Ramos (cell line): Measurements from ENCODE around the gene RNF14.
"Not testable (repeated sequence)": the region's sequence is repeated elsewhere in the genome, so short reads cannot be mapped to it uniquely, and the experiment has no call there.

Experiments used
- in situ Hi-C: fragments of 300-500 bp; cut with MboI; formaldehyde crosslinking; loops from one replicate; pipeline ENCODE4 v1.14.3; 2022; ENCODE audit warnings: low sequenced_read_pairs; ENCODE audit not compliant: unreplicated experiment

Gene RNF14

DNA sequence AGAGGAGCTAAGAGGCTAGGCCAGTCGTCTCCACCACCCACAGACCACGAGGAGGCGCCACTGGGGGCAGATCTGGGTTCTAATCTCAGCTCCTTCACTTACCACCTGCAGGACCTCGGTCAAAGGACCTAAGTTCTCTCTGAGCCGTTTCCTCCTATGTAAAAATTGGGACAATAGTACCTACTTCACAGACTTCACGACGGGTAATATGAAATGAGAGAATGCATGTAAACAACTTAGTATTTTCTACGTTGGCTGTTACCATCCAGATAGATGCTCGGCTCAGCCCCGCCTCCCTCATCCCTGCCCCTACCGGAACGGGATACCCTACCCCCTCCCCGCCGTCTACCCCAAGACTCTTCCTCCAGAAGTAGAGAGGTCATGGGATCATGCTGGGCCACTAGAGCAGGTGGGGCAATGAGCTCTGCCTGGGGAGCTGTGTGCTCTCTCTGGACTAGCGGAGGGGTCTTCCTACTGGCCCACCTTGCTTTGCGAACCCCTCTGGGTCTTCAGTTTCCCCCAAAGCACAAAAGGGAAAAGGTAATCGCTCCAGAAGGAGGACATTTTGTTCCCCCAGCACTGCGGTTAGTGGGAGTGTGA is 43.4 kb downstream of the RNF14 start:
- in situ Hi-C loops: loop anchor here (5.0 kb wide), 1 partner anchor 130 kb away; no protein-coding TSS in a partner anchor

DNA sequence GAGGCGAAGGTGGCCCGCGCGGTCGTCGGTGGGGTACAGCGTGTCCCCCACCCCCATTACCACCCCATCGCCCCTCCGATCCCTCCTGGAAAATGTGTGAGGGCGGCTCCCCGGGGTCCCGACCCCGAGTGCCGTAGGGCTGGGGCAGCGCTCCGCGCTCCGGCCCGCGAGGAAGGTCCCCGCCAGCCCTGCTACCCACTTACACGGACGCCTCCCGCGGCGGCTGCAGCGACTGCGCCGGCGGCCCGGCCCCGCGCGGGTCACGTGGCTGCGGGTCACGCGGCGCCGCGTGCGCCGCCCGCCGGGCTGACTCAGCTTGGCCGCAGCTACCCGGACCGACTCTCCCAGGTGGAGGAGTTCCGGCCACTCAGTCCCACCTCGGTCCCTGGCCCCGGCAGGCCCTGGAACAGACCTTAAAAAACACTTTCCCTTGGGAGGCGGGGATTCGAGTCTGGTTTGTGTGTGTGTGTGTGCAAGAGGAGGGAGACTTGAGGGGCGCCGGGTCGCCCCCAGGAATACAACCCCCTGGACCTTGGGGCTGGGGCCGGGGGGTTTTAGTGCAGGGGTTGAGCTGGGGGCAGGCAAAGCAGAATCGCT is 44.0 kb downstream of the RNF14 start, which contains the start of gene GNPDA1:
TSS of gene GNPDA1 (minus strand) at position 236 of the 597 bp plus-strand sequence. CDS start 992 bp downstream, outside the sequence.
- in situ Hi-C loops: loop anchor here (5.0 kb wide), 1 partner anchor 129 kb away; no protein-coding TSS in a partner anchor

DNA sequence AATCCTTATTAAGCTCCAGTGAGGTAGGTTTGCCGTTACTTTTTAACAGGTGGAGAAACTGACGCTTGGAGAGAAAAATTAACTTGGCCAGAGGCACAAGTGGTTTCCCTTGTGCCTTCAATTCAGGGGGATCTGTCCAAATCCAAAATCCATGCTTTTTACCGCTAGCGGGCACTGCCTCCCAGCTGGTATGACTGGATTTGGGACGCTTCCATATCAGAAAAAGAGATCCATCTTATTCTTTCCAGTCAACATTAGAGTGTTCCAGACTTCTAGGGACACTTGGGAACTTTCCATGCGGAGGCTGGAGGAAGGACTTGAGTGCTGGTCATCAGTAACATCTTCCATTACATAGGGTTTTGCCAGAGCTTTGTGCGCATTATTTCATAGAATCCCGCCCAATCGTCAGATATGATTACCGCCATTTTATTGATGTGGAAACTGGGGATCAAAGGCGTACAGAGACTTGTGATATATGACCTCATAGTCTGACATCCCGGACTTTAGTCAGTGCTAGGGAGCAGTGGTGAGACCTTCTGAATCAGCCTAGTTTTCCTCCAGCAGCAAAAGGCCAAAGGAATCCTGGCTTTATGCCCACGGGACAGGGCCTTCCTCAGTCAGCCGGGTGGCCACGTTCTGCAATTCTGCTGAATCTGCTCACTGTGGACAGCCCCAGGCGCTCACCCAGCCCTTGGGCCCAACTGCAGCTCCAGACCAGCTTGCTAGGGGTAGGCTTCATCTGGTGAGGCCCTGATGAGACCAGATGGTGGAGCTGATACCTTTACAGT is 45.0 kb downstream of the RNF14 start:
- in situ Hi-C loops: loop anchor here (5.0 kb wide), 1 partner anchor 128 kb away; no protein-coding TSS in a partner anchor

DNA sequence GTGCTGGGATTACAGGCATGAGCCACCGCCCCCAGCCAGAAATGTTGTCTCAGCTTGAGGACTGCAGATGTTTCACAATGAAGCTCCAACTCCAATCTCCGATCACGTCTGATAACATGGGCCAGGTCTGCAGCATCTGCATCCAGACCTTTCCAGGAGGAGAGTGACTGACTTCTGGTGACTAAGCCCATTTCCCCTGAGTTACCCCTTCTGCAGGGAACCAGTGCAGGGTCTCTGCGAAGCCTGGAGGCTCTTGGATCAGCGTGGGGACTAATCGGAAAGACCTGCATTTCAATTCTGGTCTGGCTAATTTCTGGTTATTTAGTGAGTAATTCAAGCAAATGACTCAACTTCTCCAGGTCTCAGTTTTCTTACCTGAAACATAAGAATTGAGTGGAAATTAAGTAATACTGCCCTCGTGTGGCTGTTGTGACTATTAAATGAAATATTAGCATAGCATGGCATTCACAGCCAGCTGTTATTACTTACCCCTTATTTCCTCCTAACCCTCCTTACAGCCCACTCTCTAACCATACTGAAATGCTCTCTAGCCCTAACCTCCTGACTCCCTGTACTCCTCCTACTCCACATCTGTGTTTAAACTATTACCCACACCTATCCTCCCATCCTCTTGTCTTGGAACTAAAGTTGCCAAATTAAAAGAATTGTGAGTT is 46.1 kb downstream of the RNF14 start:
- in situ Hi-C loops: loop anchor here (5.0 kb wide), 1 partner anchor 127 kb away; no protein-coding TSS in a partner anchor

DNA sequence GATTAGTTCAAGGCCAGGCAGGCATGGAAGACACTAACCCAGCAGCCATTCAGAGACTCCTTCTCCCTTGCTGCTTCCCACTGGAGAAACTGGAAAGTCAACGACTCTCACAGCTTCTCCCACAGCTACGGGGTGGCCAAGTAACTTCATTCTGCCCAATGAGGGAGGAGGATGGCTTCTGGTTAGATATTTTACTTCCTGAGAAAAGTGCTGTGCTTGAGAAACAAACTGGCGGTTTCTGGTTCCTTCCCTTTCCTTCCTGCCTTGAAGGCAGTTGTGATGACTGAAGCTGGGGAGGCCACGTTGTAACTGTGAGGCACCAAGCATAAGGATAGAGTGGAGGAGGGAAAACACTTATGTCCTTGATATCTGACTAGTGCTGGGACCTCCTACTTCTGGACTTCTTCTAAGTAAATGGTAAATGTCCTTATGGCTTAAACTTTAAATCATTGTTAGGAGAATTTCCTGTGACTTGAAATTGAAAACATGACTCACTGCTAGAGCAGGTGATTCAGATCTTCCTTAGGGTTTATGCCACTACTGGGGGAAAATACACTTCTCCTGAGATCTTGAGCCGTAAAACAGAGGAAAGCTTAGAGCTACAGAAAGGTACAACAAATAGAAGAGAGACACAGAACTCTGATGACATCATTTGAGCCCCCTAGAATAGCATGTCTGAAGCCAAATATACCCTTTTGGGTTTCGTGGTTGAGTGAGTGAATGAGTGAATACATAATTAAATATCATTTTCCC is 47.1 kb downstream of the RNF14 start:
- in situ Hi-C loops: no loop called here

DNA sequence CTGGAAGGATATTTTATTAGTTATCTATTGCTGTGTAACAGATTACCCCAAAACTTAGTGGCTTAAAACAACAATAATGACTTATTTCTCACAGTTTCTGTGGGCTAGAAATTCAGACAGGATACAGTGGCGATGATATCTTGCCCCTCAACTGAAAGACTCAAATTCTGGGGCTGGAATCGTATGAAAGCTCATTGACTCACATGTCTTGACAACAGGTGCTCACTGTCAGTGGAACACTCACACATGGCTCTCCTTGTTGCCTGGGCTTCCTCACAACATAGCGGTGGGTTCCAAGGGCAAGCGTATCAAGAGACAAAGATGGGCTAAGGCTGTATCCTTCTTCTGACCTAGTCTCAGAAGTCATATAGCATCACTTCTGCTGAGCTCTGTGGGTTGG is 47.7 kb downstream of the RNF14 start:
- in situ Hi-C loops: no loop called here

DNA sequence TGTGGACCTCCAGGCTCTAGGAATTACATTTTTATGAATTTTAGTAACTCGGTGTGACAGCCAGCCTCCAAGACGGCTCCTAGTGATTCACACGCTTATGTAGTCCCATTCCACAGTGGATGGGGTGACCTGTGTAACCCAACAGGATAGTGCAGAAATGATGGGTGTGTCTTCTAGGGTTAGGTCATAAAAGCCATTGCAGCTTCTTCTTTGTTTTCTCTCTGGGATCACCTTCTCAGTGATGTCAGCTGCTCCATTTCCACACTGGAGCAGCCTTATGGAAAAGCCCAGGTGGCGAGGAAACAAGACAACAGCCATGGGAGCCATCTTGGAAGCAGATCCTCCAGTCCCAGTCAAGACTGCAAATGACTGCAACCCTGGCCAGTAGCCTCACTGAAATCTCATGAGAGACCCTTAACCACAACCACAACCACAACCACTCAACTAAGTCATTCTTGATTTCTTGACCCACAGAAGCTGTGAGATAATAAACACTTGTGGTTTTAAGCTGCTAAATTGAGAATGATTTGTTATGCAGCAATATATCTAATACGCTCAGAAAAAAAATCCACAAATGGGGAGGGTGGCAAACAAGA is 49.0 kb downstream of the RNF14 start:
- in situ Hi-C loops: no loop called here

DNA sequence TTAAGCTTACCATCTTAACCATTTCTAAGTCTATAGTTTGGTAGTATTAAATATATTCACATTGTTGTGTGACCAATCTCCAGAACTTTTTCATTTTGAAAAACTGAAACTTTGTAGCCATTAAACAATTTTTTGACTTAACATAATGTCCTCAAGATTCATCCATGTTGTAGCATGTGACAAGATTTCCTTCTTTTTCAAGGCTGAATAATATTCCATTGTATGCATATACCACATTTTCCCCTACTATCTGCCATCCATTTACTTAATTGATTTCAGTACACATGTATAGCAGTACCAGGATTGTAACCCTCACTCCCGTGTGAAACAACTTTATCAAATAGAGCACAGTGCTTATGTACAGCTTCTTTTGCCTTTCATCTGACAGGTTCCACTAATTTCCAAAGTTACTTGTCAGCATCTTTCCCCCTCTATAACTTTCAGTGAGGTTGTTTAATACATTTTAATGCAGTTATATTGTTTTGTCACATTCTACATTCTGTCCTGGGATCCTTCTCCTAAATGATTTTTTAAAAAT is 51.3 kb downstream of the RNF14 start:
- in situ Hi-C loops: no loop called here

DNA sequence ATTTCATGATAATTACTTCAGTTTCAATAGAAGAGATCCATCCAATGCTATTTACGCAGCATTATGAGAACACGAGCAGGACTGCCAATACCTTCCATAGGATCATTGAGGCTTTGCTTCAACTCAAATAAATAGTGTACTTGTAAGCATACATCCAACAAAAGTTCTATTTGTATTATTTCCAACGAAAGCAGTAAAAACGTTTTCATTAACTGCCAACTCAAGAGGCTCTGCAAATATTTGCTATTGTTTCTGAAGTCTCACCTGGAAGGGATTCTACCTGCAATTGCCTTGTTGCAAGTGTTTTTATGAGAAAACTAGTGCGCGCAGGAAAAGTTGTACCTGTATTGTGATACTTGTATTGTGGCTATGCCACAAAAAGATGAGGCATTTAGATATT is 54.9 kb downstream of the RNF14 start:
- in situ Hi-C loops: no loop called here

DNA sequence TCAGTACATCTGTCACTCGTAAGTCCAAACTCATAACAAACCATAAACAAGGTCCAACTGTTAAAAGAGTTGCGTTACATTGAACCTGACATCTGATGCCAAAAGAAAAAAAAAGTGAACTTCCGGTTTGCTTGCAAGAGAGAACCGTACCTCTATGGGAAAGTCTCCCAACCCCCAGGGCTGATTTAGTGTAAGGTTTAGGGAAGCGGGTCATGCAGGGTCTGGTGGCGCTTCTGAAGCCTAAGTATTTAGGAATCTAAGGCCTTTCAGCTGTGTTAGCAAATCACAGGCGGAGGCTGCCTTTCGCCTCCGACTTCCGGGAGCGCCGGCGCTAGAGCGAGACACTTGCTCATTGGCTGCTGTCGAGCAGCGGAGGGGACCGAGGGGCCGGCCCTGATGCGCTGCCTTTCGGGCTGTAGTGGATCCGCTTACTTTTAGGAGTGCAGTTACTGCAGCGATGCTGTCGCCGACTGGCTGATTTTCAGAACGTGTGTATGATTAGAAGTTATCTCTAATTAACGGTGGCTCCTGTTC is 55.9 kb downstream of the RNF14 start:
- in situ Hi-C loops: no loop called here

DNA sequence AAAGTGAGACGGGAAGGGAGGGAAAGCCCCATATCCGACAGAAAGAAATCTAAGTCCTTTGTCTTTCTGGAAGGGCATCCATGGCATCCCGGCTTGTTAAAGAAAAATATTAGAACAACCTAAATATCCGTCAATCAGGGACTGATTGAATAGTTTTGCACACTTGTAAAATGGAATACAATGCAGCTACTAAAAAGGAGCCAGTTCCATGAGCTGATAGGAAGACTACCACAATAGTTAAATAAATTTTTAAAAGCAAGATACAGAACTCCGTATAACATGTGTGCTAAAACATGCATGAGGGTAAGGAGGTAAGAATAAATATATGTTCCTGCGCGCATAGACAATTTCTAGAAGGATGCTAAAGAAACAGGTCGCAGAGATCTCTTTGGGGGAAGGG is 56.7 kb downstream of the RNF14 start:
- in situ Hi-C loops: no loop called here

DNA sequence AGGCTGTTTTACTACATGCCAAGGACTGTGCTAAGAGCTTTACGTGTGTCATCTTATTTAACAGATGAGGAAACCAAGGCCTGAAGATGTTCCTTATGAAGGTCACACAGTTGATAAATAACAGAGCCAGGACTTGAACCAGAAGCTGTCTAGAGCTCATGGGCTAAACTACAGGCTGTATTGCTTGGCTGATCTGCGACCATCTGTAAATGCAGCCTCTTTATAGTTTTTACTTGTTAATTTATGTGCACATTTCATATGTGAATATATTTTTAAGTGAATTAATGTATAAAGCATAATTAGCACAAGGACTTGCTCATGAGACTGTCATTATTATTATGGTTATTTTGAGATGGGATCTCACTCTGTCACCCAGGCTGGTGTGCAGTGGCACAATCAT is 63.2 kb downstream of the RNF14 start:
- in situ Hi-C loops: no loop called here

DNA sequence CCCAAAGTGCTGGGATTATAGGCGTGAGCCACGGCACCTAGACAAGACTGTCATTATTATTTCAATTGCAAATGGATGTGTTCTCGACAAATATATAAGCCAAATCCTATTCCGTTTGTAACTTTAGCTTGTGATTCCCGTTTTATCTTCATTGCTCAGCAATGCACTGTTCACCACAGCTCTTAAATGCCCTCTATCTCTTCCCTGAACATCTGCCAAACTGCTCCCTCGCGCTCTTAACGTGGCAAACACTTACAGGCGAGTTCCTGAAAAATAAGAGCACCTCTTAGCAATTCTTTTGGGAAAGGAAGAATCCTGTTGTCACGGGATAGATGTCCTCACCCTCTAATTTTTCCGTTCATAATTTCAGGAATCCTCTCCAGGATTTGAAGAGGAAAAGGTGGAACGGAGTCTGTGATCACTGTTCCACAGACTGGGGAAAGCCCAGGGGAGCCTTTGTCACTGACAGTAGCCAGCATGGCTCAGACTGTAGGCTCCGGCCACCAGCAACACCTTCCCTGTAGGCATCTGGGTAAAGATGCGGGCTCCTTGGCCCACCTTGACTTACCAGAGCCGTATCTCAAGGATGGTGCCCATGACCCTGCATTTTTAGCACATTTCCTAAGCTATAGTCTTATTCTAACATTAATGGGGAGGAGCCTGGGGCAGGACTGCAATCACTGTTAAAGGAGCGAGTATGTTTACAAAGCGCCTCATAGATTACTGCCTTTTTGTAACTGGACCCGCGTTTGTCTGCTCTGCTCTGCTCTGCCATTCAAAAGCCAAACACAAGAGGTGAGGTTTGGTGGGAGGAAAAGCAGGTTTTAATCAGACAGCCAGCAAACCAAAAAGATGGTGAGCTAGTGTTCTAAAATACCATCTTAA is 64.1 kb downstream of the RNF14 start:
- in situ Hi-C loops: no loop called here

DNA sequence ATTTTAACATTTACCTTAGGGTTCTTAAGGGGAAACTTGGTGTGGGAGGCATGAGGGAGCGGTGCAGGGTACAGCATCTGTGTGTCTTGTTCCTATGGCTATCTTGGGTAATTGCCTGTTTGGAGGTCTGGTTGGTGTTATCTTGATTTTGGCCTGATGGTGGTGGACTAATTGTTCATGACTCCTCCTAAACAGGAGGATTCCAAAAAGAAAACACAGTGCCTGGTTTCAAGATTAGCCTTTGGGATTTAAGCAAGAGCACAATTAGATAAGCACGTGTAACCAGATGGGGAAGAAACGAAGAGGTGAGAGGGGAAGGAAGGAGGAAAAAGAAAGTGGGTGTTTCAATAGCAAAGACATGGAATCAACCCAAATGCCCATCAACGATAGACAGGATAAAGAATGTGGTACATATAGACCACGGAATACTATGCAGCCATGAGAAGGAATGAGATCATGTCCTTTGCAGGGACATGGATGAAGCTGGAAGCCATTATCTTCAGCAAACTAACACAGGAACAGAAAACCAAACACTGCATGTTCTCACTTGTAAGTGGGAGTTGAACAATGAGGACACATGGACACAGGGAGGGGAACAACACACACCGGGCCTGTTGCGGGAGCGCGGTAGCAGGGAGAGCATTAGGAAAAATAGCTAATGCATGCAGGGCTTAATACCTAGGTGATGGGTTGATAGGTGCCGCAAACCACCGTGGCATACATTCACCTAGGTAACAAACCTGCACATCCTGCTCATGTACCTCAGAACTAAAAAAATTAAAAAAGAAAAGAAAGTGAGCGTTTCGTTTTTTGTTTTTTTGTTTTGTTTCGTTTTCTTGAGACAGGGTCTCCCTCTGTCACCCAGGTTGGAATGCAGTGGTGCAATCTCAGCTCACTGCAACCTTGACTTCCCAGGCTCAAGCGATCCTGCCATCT is 65.0 kb downstream of the RNF14 start:
- in situ Hi-C loops: not testable (repeated sequence)

DNA sequence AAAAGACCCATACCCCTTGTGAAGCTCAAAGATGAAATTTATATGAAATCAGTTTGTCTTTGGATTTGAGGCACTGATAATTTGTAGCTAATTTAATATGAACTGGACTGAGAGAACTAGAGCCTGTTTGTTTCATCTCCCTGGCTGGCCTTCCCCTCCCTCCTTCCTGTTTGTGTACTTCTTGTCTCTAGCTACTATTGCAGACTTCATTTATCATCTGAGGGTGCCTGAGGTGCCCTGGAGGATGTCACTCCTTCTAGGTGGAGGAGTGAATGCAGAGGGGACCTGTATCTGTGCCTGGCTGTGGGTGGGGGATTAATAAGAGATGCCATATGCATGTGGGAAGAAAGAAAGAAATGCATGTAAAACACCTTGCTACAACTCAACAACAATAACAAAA is 66.1 kb downstream of the RNF14 start:
- in situ Hi-C loops: no loop called here

DNA sequence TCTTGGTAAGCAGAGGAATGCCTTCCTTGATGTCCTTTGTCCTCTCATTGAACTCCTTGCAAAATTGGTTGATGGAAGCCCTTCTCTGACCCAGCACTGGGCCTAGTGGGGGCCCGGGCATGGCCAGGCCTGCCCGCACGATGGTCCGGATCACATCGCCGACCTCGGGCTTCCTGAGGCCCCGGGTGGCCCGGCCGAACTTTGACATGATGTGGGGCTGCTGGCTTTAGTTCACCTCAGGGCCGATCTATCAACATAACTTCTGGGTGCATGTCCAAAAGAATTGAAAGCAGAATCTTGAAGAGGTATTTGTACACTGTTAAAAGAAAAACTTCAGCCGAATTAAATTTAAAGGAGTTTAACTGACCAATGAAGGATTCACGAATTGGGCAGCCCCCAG is 68.0 kb downstream of the RNF14 start:
- in situ Hi-C loops: no loop called here

DNA sequence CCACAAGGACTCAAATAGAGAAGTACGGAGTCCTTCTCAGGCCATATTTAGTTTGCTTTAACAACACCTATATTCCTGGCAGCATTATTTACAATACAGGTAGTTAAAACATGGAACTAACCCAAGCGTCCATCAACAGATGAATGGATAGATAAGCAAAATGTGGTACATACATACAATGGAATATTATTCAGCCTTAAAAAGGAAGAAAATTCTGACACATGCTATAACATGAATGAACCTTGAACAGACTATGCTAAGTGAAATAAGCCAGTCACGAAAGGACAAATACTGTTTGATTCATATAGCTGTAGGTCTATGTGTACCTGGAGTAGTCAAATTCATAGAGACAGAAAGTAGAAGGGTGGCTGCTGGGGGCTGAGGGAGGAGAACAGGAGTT is 68.7 kb downstream of the RNF14 start:
- in situ Hi-C loops: not testable (repeated sequence)
